GM21825 (cell line): ENCODE data around the gene MARCHF3.
"Not testable (repeated sequence)": the region's sequence is repeated elsewhere in the genome, so short reads cannot be mapped to it uniquely, and the experiment has no call there.

ENCODE experiments used
- ATAC-seq: cut with Tn5 transposase; IDR thresholded peaks from one replicate; pipeline ENCODE4 v1.9.1; 2021; ENCODE audit warnings: mild to moderate bottlenecking, moderate library complexity; ENCODE audit not compliant: unreplicated experiment

Gene MARCHF3

GRCh38 chr5:127030259-127031146 lies at the start of gene MARCHF3:
Gene MARCHF3 (minus strand): TSS chr5:127030558. CDS start chr5:126918171, 112,387 bp downstream.
- ATAC-seq: peak; percentile 96

GRCh38 chr5:127079994-127080491 lies 49.7 kb upstream of the MARCHF3 start:
- no peak for ATAC-seq

- ATAC-seq: no peak
Measured at GRCh38 chr5:127077366-127077765, 47.0 kb upstream of the MARCHF3 start.

GRCh38 chr5:127076315-127077129 lies 46.2 kb upstream of the MARCHF3 start:
- no peak for ATAC-seq

GRCh38 chr5:127074466-127074865 lies 44.1 kb upstream of the MARCHF3 start:
- no peak for ATAC-seq

- ATAC-seq: peak; percentile 99
Measured at GRCh38 chr5:127072861-127073846, 42.8 kb upstream of the MARCHF3 start, which contains the start of gene C5orf63. Gene C5orf63 (minus strand): TSS chr5:127073502. CDS start chr5:127058995, 14,507 bp downstream.

GRCh38 chr5:127070243-127070642 lies 39.9 kb upstream of the MARCHF3 start:
- no peak for ATAC-seq

- ATAC-seq: no peak
Measured at GRCh38 chr5:127068493-127069214, 38.3 kb upstream of the MARCHF3 start.

- ATAC-seq: no peak
Measured at GRCh38 chr5:127066721-127067120, 36.4 kb upstream of the MARCHF3 start.

- ATAC-seq: no peak
Measured at GRCh38 chr5:127064253-127064840, 34.0 kb upstream of the MARCHF3 start.

GRCh38 chr5:127063257-127063913 lies 33.0 kb upstream of the MARCHF3 start:
- no peak for ATAC-seq

GRCh38 chr5:127061956-127062355 lies 31.6 kb upstream of the MARCHF3 start:
- no peak for ATAC-seq

GRCh38 chr5:127061537-127061936 lies 31.2 kb upstream of the MARCHF3 start:
- ATAC-seq: no peak

GRCh38 chr5:127060470-127060985 lies 30.2 kb upstream of the MARCHF3 start:
- no peak for ATAC-seq

GRCh38 chr5:127056896-127057295 lies 26.5 kb upstream of the MARCHF3 start:
- no peak for ATAC-seq

GRCh38 chr5:127055880-127056653 lies 25.7 kb upstream of the MARCHF3 start:
- ATAC-seq: no peak

- not testable (repeated sequence) for ATAC-seq
Measured at GRCh38 chr5:127053551-127053950, 23.2 kb upstream of the MARCHF3 start.

GRCh38 chr5:127053049-127053448 lies 22.7 kb upstream of the MARCHF3 start:
- no peak for ATAC-seq
